Kidney epithelial cell (primary cell): ENCODE measurements around the gene DPF3. TPM values are rescaled to one million over a fixed set of nuclear protein-coding genes. Genes with fewer than 3 reads are reported as not detected.

Experiments
- DNase-seq: peaks from one replicate; pipeline ENCODE4 v3.0.0-alpha.2; 2010; ENCODE audit warnings: low read depth
- H3K27me3 ChIP-seq: 2 replicates; pipeline ENCODE4 v1.6.0; 2011; ENCODE audit warnings: low read length; ENCODE audit not compliant: control insufficient read depth, insufficient read depth
- H3K36me3 ChIP-seq: 2 replicates; pipeline ENCODE4 v1.5.1; 2011; ENCODE audit warnings: low read length; ENCODE audit not compliant: control insufficient read depth, insufficient read depth
- H3K4me3 ChIP-seq: 2 replicates; pipeline ENCODE4 v1.5.1; 2011; ENCODE audit warnings: low read depth, mild to moderate bottlenecking, control low read depth, low read length
- CTCF ChIP-seq: IDR thresholded peaks from 2 replicates; pipeline ENCODE4 v1.5.1; 2011; ENCODE audit warnings: mild to moderate bottlenecking, moderate library complexity, low read length, control low read depth, inconsistent platforms; ENCODE audit not compliant: insufficient read depth, poor library complexity, severe bottlenecking
- total RNA-seq: library from RNA; depleted of rRNA; stranded (reverse); fragments of >200 nt; gene quantifications from 2 replicates; pipeline ENCODE4 v1.2.3, GENCODE V29; 2015

DPF3 gene
- total RNA-seq, 1 donor from 2014 or later = 0.79 TPM

DNA sequence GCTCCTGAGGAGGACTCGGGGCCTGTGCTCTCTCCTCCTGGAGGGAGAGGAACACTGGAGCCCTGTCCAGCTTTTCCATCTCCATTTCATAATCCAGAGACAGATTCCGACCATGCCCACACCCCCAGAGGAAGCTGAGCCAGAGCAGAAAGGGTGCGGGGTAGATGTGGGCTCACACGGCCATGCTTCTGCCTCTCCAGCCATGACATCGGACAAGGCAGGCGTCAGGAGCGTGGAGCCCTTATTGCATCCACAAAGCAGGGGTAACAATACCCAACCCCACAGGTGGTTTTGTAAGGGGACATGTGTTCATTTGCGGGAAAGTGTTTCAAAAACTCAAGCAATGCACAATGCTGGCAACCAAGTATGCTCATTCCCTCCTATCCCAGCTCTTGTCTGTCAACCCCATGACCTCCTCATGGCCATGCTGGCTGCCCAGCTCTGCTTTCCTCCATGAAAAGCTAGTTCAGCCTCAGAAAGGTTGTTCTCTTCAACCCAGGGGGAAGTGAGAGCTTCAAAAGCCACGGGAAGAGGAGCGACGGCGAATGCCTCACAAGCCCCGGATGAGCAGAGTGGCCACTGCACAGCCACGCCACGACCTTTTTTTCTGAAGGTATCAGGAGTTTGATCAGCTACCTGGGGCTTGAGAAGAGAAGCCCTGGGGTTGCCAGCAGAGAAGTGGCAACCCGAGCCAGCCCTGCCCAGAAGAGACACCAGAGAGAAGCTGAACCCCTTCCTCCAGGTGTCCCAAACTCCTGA, 161.7 kb downstream of the DPF3 start:
- TF ChIP-seq CTCF = no peak
- H3K27me3 ChIP-seq = no peaks in the 10 kb centered on the region
- no peaks in the 10 kb centered on the region for H3K36me3 ChIP-seq
- DNase-seq = no peak
- no peak overlapping the region for H3K4me3 ChIP-seq

DNA sequence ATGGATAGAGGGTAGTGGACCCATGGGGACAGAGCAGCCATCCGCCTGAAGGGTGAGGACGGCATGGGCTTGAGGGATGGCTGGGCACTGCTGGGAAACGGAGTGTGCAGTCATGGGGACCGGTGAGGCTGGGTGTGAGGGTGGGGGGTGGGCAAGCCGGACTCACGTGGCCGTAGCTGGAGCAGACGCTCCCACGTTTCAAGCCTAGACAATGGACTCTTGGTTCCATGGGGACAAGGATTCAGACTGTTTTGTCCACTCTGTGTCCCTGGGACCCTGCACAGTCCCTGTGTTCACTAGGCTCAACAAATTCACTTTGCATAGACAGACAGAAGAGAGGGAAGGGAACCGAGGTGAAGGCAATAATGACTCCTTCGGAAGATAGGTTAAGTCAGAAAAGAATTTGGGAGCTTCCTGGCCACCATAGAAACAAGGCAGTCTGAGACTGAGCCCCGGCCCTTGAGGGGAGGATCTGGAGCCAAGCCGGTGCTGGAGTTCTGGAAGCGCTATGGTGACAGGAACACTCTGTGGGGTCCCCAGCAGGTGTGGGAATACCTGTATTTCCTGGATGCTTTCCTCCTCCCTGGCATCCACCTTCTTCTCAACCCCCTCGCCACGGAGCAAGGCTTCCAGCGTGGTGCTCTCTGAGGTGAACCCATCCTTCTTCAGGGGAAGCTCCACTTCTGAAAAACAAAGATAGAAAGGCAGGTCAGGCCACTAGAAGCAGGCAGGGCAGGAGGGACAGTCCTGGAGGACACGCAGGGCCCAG, 162.5 kb downstream of the DPF3 start:
- Histone ChIP-seq H3K36me3 (no peaks in the 10 kb centered on the region), H3K27me3 (no peaks in the 10 kb centered on the region), H3K4me3 (no peak overlapping the region)
- DNase-seq = no peak
- TF ChIP-seq CTCF = no peak

DNA sequence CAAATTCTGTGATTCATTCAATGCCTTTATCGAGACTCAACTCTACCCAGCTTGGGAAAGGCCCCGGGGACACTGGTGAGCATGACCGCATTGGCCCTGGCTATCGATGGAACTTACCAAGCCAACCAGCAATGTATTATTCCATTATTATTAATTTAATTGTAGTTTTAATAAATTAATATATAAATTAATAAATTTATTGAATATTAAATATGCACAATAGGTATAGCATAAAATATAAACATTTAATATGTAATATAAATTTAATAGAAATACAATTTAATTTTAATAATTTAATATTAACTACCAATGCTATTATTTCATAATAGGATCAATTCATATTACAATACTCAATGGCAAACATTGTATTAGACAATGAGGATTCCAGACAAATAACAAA, 163.4 kb downstream of the DPF3 start:
- Histone ChIP-seq H3K27me3 (no peaks in the 10 kb centered on the region), H3K36me3 (no peaks in the 10 kb centered on the region), H3K4me3 (no peak overlapping the region)
- TF ChIP-seq CTCF = no peak
- DNase-seq = no peak

- no peak overlapping the region for H3K4me3 ChIP-seq
- H3K36me3 ChIP-seq = no peaks in the 10 kb centered on the region
- no peak for DNase-seq
- H3K27me3 ChIP-seq = no peaks in the 10 kb centered on the region
- TF ChIP-seq CTCF = no peak
These were observed 167.5 kb downstream of the DPF3 start for GRCh38 chr14:72726444-72726843.

DNA sequence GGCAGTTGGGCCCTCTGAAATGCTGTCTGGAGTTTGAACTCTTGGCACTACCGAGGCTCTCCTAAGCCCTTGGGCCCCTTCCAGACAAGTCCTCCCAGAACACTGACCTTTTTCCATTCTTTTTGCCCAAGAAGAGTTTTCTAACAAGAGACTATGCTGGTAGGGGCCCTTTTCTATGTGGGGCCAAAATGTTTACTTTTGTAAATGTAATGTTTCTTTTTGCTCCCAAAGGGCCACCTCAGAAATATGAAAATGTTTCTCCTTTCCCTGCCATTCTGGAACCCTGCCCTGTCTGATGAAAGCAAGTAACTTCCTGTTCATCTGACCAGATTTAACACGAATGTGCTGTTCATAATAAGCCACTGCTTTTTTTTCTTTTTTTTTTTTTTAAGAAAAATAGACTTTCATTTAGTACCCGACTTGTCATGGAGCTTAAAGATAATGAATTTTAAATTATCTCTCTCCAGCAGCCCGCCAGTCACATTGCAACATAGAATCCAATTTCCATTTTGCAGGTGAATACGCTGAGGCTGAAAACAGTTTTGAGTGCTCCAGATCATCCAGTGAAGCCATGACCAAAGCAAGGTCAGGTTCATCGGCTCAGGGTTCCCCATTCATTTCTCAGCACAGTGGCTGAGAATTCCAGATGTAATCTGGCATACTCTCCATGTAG, 169.9 kb downstream of the DPF3 start:
- Histone ChIP-seq H3K27me3 (no peaks in the 10 kb centered on the region), H3K36me3 (no peaks in the 10 kb centered on the region), H3K4me3 (no peak overlapping the region)
- no peak for DNase-seq
- no peak for TF ChIP-seq CTCF
